Loucy (cell line): ENCODE measurements around the gene EPHB1.

Source experiments
- CTCF ChIP-seq: fragments of 200-600 bp; sonication (generic); conservative IDR thresholded peaks from 2 replicates; pipeline ENCODE4 v1.5.1; 2014; ENCODE audit warnings: mild to moderate bottlenecking, antibody characterized with exemption, low read length
- EZH2phosphoT487 ChIP-seq: fragments of 200-600 bp; IDR thresholded peaks from 2 replicates; pipeline ENCODE4 v1.6.1; 2018; ENCODE audit warnings: antibody characterized with exemption, mild to moderate bottlenecking, moderate library complexity, borderline replicate concordance

- TF ChIP-seq CTCF (no peak), EZH2phosphoT487 (no peak)
Observed at GRCh38 chr3:135081451-135081850, 286.4 kb downstream of the EPHB1 start.
